ENCODE data around the gene CCT3. TPM values are rescaled to one million over a fixed set of nuclear protein-coding genes. Genes with fewer than 3 reads are reported as not detected.

CCT3 gene
- total RNA-seq, 1 experiment from 2014 or later = 619 TPM

GRCh38 chr1:156308078-156308477, 30.0 kb downstream of the CCT3 start:
- ATAC-seq = no peak

More at GRCh38 chr1:156308078-156308477, 30.0 kb downstream of the CCT3 start:
- ChIA-PET RAD21 (ENCODE audit: low non-redundant PET in 1 of 2, low total read pairs in 2 of 2, uncharacterized antibody in 2 of 2, unreplicated experiment in 2 of 2) (no interaction called here), POLR2A (no interaction called here), CTCF (no interaction called here)
- Histone ChIP-seq H3K4me3 (replicated peaks in 1 of 2; ENCODE audit: low read depth in 1 of 2, low read length in 2 of 2) (no peak overlapping the region), H3K27ac (ENCODE audit: low read depth, low read length) (no peak overlapping the region), H3K79me2 (ENCODE audit: insufficient read depth, low read length) (peaks cover 18% of the 10 kb centered on the region), H3K9me2 (ENCODE audit: insufficient read depth) (no peaks in the 10 kb centered on the region), H2AFZ (ENCODE audit: low read depth, low read length, poor library complexity, severe bottlenecking) (no peak overlapping the region), H3K4me1 (ENCODE audit: control insufficient read depth in 1 of 2, insufficient read depth in 2 of 2, low read length in 2 of 2) (no peaks in the 10 kb centered on the region), H3K27me3 (ENCODE audit: insufficient read depth, low read length) (no peaks in the 10 kb centered on the region), H3K9me3 (ENCODE audit: control insufficient read depth in 1 of 2, insufficient read depth in 1 of 2, low read depth in 1 of 2, low read length in 2 of 2) (no peaks in the 10 kb centered on the region), H4K20me1 (ENCODE audit: insufficient read depth) (peaks cover 14% of the 10 kb centered on the region; the same call in 1 of the 2 replicates), H3K9ac (ENCODE audit: low read length) (no peak overlapping the region), H3K36me3 (ENCODE audit: control insufficient read depth in 1 of 2, insufficient read depth in 2 of 2, low read length in 2 of 2) (peaks cover 46 to 57% of the 10 kb centered on the region in 2 experiments), H3K4me2 (ENCODE audit: low read length) (no peak overlapping the region)
- intact Hi-C loops (cut with micrococcal nuclease) = no loop called here
- TF ChIP-seq EZH2 (IDR thresholded peaks at IDR 0.05) (no peak), CEBPB (IDR thresholded peaks at IDR 0.05; ENCODE audit: low read depth) (no peak), POLR2AphosphoS5 (IDR thresholded peaks at IDR 0.05; ENCODE audit: low read depth, low read length) (no peak), TCF7L2 (IDR thresholded peaks at IDR 0.05; ENCODE audit: borderline replicate concordance, extremely low read depth, insufficient read depth, insufficient read length) (no peak), POLR2A (IDR thresholded peaks at IDR 0.05; ENCODE audit: borderline replicate concordance, extremely low read depth, insufficient read depth, insufficient read length) (no peak), SRF (IDR thresholded peaks at IDR 0.05; ENCODE audit: low read depth) (no peak), RAD21 (IDR thresholded peaks at IDR 0.05; ENCODE audit: low read depth) (no peak), SIN3A (IDR thresholded peaks at IDR 0.05; ENCODE audit: low read depth) (no peak), ZFX (IDR thresholded peaks at IDR 0.05) (no peak), MAX (IDR thresholded peaks at IDR 0.05) (no peak), REST (IDR thresholded peaks at IDR 0.05; ENCODE audit: low read depth) (no peak)
- TSS peak; percentile 3 for BruUV-seq (replicated peaks)
- DNase-seq (ENCODE audit: low read depth, low spot score) = no peak

Measured in HCT116 (cell line).